Measurements from ENCODE around the gene GIMAP7. TPM values are rescaled to one million over a fixed set of nuclear protein-coding genes. Genes with fewer than 3 reads are reported as not detected.

The GIMAP7 gene
- total and polyA plus RNA-seq, 7 donors: 10.7 to 23.7 (median 15.0) TPM

GRCh38 chr7:150566123-150566522 is 51.5 kb downstream of the GIMAP7 start:
- intact Hi-C loops (cut with DNase I): loop anchor here in 1 of 2 donors (10.0 kb wide), 1 partner anchor 91 kb away; no protein-coding TSS in a partner anchor
- no peaks in the 10 kb centered on the region for H3K36me3 ChIP-seq (ENCODE audit: insufficient read depth in 1 of 2, low read depth in 1 of 2)
- no peak for TF ChIP-seq CTCF (IDR thresholded peaks at IDR 0.05)
- ATAC-seq (no peak), DNase-seq (no peak)
- H3K27me3 ChIP-seq (ENCODE audit: insufficient read depth in 3 of 3, low read length in 2 of 3): no peaks in the 10 kb centered on the region
- 37 to 70% (median 68%) methylated on average over 3 of the region's 3 CpGs for WGBS, 3 donors
- H3K27ac ChIP-seq: no peak overlapping the region
- H3K4me3 ChIP-seq: no peak overlapping the region
- H3K4me1 ChIP-seq: no peaks in the 10 kb centered on the region
- H3K9me3 ChIP-seq: no peaks in the 10 kb centered on the region

- ATAC-seq (no peak), DNase-seq (no peak)
- no peak overlapping the region for H3K27ac ChIP-seq
- no peaks in the 10 kb centered on the region for H3K36me3 ChIP-seq (ENCODE audit: insufficient read depth in 1 of 2, low read depth in 1 of 2)
- no peaks in the 10 kb centered on the region for H3K27me3 ChIP-seq (ENCODE audit: insufficient read depth in 3 of 3, low read length in 2 of 3)
- H3K4me3 ChIP-seq: peak overlapping the region; percentile 66
- H3K9me3 ChIP-seq: no peaks in the 10 kb centered on the region
- no peaks in the 10 kb centered on the region for H3K4me1 ChIP-seq
- no peak for TF ChIP-seq CTCF (IDR thresholded peaks at IDR 0.05)
- intact Hi-C loops (cut with DNase I): loop anchor here in 1 of 2 donors (10.0 kb wide), 1 partner anchor 92 kb away; no protein-coding TSS in a partner anchor
- WGBS, 3 donors: 70 to 87% (median 73%) methylated on average over 1 of the region's 1 CpG
Measured at GRCh38 chr7:150566572-150566971, 51.9 kb downstream of the GIMAP7 start.

- H3K4me1 ChIP-seq: no peaks in the 10 kb centered on the region
- ATAC-seq: peak in 1 of 4 donors; percentile 47
- H3K27ac ChIP-seq: peak within 1 kb of the TSS; percentile 72
- WGBS, 3 donors: 57 to 59% (median 58%) methylated on average over 9 of the region's 9 CpGs
- intact Hi-C loops (cut with DNase I): loop anchor here in 1 of 2 donors (10.0 kb wide), 1 partner anchor 92 kb away; no protein-coding TSS in a partner anchor
- no peaks in the 10 kb centered on the region for H3K36me3 ChIP-seq (ENCODE audit: insufficient read depth in 1 of 2, low read depth in 1 of 2)
- no peaks in the 10 kb centered on the region for H3K27me3 ChIP-seq (ENCODE audit: insufficient read depth in 3 of 3, low read length in 2 of 3)
- no peak for TF ChIP-seq CTCF (IDR thresholded peaks at IDR 0.05)
- no peaks in the 10 kb centered on the region for H3K9me3 ChIP-seq
- H3K4me3 ChIP-seq: peak within 1 kb of the TSS; percentile 66
- no peak for DNase-seq
Measured at GRCh38 chr7:150567169-150567568, 52.5 kb downstream of the GIMAP7 start, which contains the start of gene GIMAP4. Gene GIMAP4 (plus strand): TSS chr7:150567390. CDS start chr7:150569902, 2,512 bp downstream.

- no peak for ATAC-seq
- WGBS, 3 donors: 30 to 43% (median 30%) methylated on average over 3 of the region's 3 CpGs
- Histone ChIP-seq H3K4me3 (peak overlapping the region; percentile 66), H3K36me3 (ENCODE audit: insufficient read depth in 1 of 2, low read depth in 1 of 2) (peaks cover 0 to 7% of the 10 kb centered on the region in 2 donors), H3K27me3 (ENCODE audit: insufficient read depth in 3 of 3, low read length in 2 of 3) (no peaks in the 10 kb centered on the region), H3K27ac (peak overlapping the region; percentile 72), H3K9me3 (no peaks in the 10 kb centered on the region), H3K4me1 (no peaks in the 10 kb centered on the region)
- intact Hi-C loops (cut with DNase I): loop anchor here in 1 of 2 donors (10.0 kb wide), 1 partner anchor 93 kb away; no protein-coding TSS in a partner anchor
- no peak for DNase-seq
- TF ChIP-seq CTCF (IDR thresholded peaks at IDR 0.05): no peak
Measured at GRCh38 chr7:150567871-150568301, 53.2 kb downstream of the GIMAP7 start.

- WGBS, 3 donors: 37 to 72% (median 71%) methylated on average over 2 of the region's 2 CpGs
Measured at GRCh38 chr7:150568714-150569113, 54.0 kb downstream of the GIMAP7 start.

More at GRCh38 chr7:150568714-150569113, 54.0 kb downstream of the GIMAP7 start:
- Histone ChIP-seq H3K4me3 (peak overlapping the region; percentile 66), H3K9me3 (no peaks in the 10 kb centered on the region), H3K27ac (peak overlapping the region; percentile 31), H3K27me3 (ENCODE audit: insufficient read depth in 3 of 3, low read length in 2 of 3) (no peaks in the 10 kb centered on the region), H3K36me3 (ENCODE audit: insufficient read depth in 1 of 2, low read depth in 1 of 2) (peaks cover 0 to 10% of the 10 kb centered on the region in 2 donors), H3K4me1 (no peaks in the 10 kb centered on the region)
- DNase-seq: no peak
- no peak for ATAC-seq
- no peak for TF ChIP-seq CTCF (IDR thresholded peaks at IDR 0.05)
- intact Hi-C loops (cut with DNase I): loop anchor here in 1 of 2 donors (10.0 kb wide), 1 partner anchor 94 kb away; no protein-coding TSS in a partner anchor

Data from psoas muscle (tissue), 8 donors.